T-cell (primary cell): Measurements from ENCODE around the gene ALDH16A1. TPM values are rescaled to one million over a fixed set of nuclear protein-coding genes. Genes with fewer than 3 reads are reported as not detected.

Experiments
- ATAC-seq, 4 experiments: fragments of 200-7000 bp in 3 of 4; fragments of 150-1000 bp in 1 of 4; cut with Tn5 transposase; replicated peaks in 1 of 4; 1 replicate in 3 of 4; 2 replicates in 1 of 4; pipeline ENCODE4 v1.10.0; 2021; ENCODE audit warnings: moderate library complexity in 3 of 4, mild to moderate bottlenecking in 2 of 4, moderate number of reproducible peaks in 1 of 4
- CTCF ChIA-PET, 2 donors: fragments of 300-600 bp; sonication (Branson Sonifier 250); formaldehyde crosslinking; loops; one replicate each; lab custom pipeline; 2022; ENCODE audit warnings: antibody characterized with exemption in 2 of 2; lab: Charles Lee
- POLR2A ChIA-PET, 2 donors: fragments of 300-600 bp; sonication (Branson Sonifier 250); formaldehyde crosslinking; loops; one replicate each; lab custom pipeline; 2022; ENCODE audit warnings: antibody characterized with exemption in 2 of 2; lab: Charles Lee
- DNase-seq, 35 experiments: peaks; one replicate each; pipeline versions ENCODE4 v3.0.0 to v3.0.0-alpha.2; 2013 to 2023
- H3K27ac ChIP-seq: one replicate; pipeline ENCODE4 v1.5.1; 2013; ENCODE audit warnings: low read length
- H3K27me3 ChIP-seq, 2 experiments: replicated peaks in 1 of 2; 1 replicate in 1 of 2; 2 replicates in 1 of 2; pipeline versions ENCODE4 v1.6.1 to v1.7.0; 2013; ENCODE audit warnings: low read length in 1 of 2, mixed read lengths in 1 of 2; ENCODE audit not compliant: control insufficient read depth in 2 of 2, insufficient read depth in 2 of 2; ENCODE audit errors: extremely low read depth in 1 of 2
- H3K36me3 ChIP-seq, 2 donors: 1 replicate in 1 of 2; 2 replicates in 1 of 2; pipeline versions ENCODE4 v1.6.1 to v1.7.0; 2013; ENCODE audit warnings: low read length in 1 of 2; ENCODE audit not compliant: control insufficient read depth in 2 of 2, insufficient read depth in 1 of 2; ENCODE audit errors: extremely low read depth in 1 of 2
- H3K4me1 ChIP-seq, 2 experiments: 1 replicate in 1 of 2; 2 replicates in 1 of 2; pipeline versions ENCODE4 v1.6.1 to v1.7.0; 2013; ENCODE audit warnings: low read length in 2 of 2, mixed read lengths in 1 of 2; ENCODE audit not compliant: insufficient read depth in 2 of 2, control insufficient read depth in 1 of 2; ENCODE audit errors: extremely low read depth in 1 of 2
- H3K4me3 ChIP-seq, 2 donors: 1 replicate in 1 of 2; 2 replicates in 1 of 2; pipeline versions ENCODE4 v1.5.1 to v1.7.0; 2013; ENCODE audit warnings: mild to moderate bottlenecking in 2 of 2, low read length in 1 of 2, moderate library complexity in 1 of 2; ENCODE audit not compliant: control insufficient read depth in 1 of 2; ENCODE audit errors: extremely low read depth in 1 of 2
- H3K9me3 ChIP-seq: 2 replicates; pipeline ENCODE4 v1.7.0; 2013
- H3K27ac Mint-ChIP-seq, 2 donors: one replicate each; pipeline ENCODE4 v1.8.0; 2020 to 2021; ENCODE audit warnings: mild to moderate bottlenecking in 2 of 2, mixed read lengths in 2 of 2
- H3K27me3 Mint-ChIP-seq, 2 donors: one replicate each; pipeline ENCODE4 v1.8.0; 2021 to 2022; ENCODE audit warnings: mixed read lengths in 2 of 2
- H3K36me3 Mint-ChIP-seq: one replicate; pipeline ENCODE4 v1.8.0; 2021; ENCODE audit warnings: mixed read lengths
- H3K4me1 Mint-ChIP-seq, 3 donors: one replicate each; pipeline ENCODE4 v1.8.0; 2020 to 2022; ENCODE audit warnings: mixed read lengths in 3 of 3, mild to moderate bottlenecking in 1 of 3
- H3K4me3 Mint-ChIP-seq, 3 donors: one replicate each; pipeline ENCODE4 v1.8.0; 2020 to 2022; ENCODE audit warnings: mild to moderate bottlenecking in 3 of 3, mixed read lengths in 3 of 3, moderate library complexity in 3 of 3
- H3K9me3 Mint-ChIP-seq, 3 donors: one replicate each; pipeline ENCODE4 v1.8.0; 2020 to 2022; ENCODE audit warnings: mixed read lengths in 3 of 3
- WGBS: methylation state at CpG from one replicate; pipeline ENCODE4 v1.1.5; 2013; ENCODE audit warnings: missing lambda C conversion rate; ENCODE audit not compliant: insufficient coverage; 5-methylcytosine and 5-hydroxymethylcytosine counted together
- total RNA-seq, 35 experiments: library from RNA in 6 of 35; stranded (reverse) in 6 of 35; fragments of 120-200 nt in 1 of 35; gene quantifications; one replicate each; pipeline versions ENCODE4 v1.2.1 to v1.2.4 and lab custom pipeline; 2013 to 2026

Gene ALDH16A1
- total RNA-seq, 5 donors from 2014 or later (not counting 1 experiment from before 2014, with no cell fraction given), result 32.8 to 57.2 (median 46.3) TPM

- DNase-seq (peak in 2 of 35 experiments; percentile 29 to 54), ATAC-seq (peak in 1 of 4 experiments; percentile 48)
- no peak overlapping the region for H3K4me3 Mint-ChIP-seq
- WGBS, result 39% methylated on average over 24 of the region's 29 CpGs
- Histone ChIP-seq H3K9me3 (no peaks in the 10 kb centered on the region), H3K27me3 (peaks cover 11 to 100% of the 10 kb centered on the region in 2 experiments), H3K27ac (no peak overlapping the region), H3K4me1 (peaks cover 7 to 59% of the 10 kb centered on the region in 2 experiments), H3K4me3 (no peak overlapping the region), H3K36me3 (no peaks in the 10 kb centered on the region)
- peaks cover 6% of the 10 kb centered on the region for H3K36me3 Mint-ChIP-seq
- ChIA-PET POLR2A (no interaction called here), CTCF (interaction anchor here in 1 of 2 donors (0.6 kb wide), 1 partner anchor 118 kb away, joined by 10 read pairs; no protein-coding TSS in a partner anchor)
- no peak overlapping the region for H3K27ac Mint-ChIP-seq
- no peaks in the 10 kb centered on the region for H3K9me3 Mint-ChIP-seq
- H3K4me1 Mint-ChIP-seq, result peaks cover 41 to 52% (median 49%) of the 10 kb centered on the region in 3 donors
- H3K27me3 Mint-ChIP-seq, result peaks cover 70 to 92% of the 10 kb centered on the region in 2 donors
These were observed 21.7 kb upstream of the ALDH16A1 start for GRCh38 chr19:49431330-49431749.

GRCh38 chr19:49432141-49433073 is 20.6 kb upstream of the ALDH16A1 start:
- H3K27me3 Mint-ChIP-seq, result peaks cover 68 to 92% of the 10 kb centered on the region in 2 donors
- POLR2A ChIA-PET, result no interaction called here
- H3K4me3 ChIP-seq, result peak overlapping the region in 1 of 2 donors; percentile 32
- DNase-seq (peak in 4 of 35 experiments; percentile 29 to 50 (median 34)), ATAC-seq (peak; percentile 57 to 61 (median 60))
- H3K36me3 Mint-ChIP-seq, result no peaks in the 10 kb centered on the region
- peak overlapping the region in 1 of 2 donors; percentile 19 for H3K27ac Mint-ChIP-seq
- CTCF ChIA-PET, result no interaction called here
- no peaks in the 10 kb centered on the region for H3K9me3 Mint-ChIP-seq
- peaks cover 11 to 100% of the 10 kb centered on the region in 2 experiments for H3K27me3 ChIP-seq
- H3K4me3 Mint-ChIP-seq, result peak overlapping the region in 1 of 3 donors; percentile 42
- H3K4me1 Mint-ChIP-seq, result peaks cover 37 to 52% (median 45%) of the 10 kb centered on the region in 3 donors
- peaks cover 7 to 60% of the 10 kb centered on the region in 2 experiments for H3K4me1 ChIP-seq
- no peaks in the 10 kb centered on the region for H3K36me3 ChIP-seq
- no peak overlapping the region for H3K27ac ChIP-seq
- H3K9me3 ChIP-seq, result no peaks in the 10 kb centered on the region
- 17% methylated on average over 54 of the region's 63 CpGs for WGBS

GRCh38 chr19:49433240-49433901 is 19.7 kb upstream of the ALDH16A1 start:
- Mint-ChIP-seq H3K4me1 (peaks cover 30 to 53% (median 39%) of the 10 kb centered on the region in 3 donors), H3K27ac (peak overlapping the region in 1 of 2 donors; percentile 47), H3K27me3 (peaks cover 73 to 93% of the 10 kb centered on the region in 2 donors), H3K4me3 (peak overlapping the region in 2 of 3 donors; percentile 9 to 56), H3K36me3 (no peaks in the 10 kb centered on the region), H3K9me3 (no peaks in the 10 kb centered on the region)
- ChIA-PET CTCF (no interaction called here), POLR2A (no interaction called here)
- no peaks in the 10 kb centered on the region for H3K9me3 ChIP-seq
- H3K36me3 ChIP-seq, result no peaks in the 10 kb centered on the region
- DNase-seq, result no peak
- peaks cover 5 to 51% of the 10 kb centered on the region in 2 experiments for H3K4me1 ChIP-seq
- ATAC-seq, result no peak
- no peak overlapping the region for H3K4me3 ChIP-seq
- no peak overlapping the region for H3K27ac ChIP-seq
- 25% methylated on average over 15 of the region's 31 CpGs for WGBS
- H3K27me3 ChIP-seq, result peaks cover 11 to 100% of the 10 kb centered on the region in 2 experiments

- peaks cover 27 to 51% (median 34%) of the 10 kb centered on the region in 3 donors for H3K4me1 Mint-ChIP-seq
- H3K9me3 ChIP-seq, result no peaks in the 10 kb centered on the region
- POLR2A ChIA-PET, result interaction anchor here in 1 of 2 donors (0.5 kb wide), 1 partner anchor 242 kb away, joined by 3 read pairs; the partner anchor contains the start of gene PRMT1
These were observed 18.0 kb upstream of the ALDH16A1 start for GRCh38 chr19:49434907-49435583.

GRCh38 chr19:49435670-49436069 is 17.4 kb upstream of the ALDH16A1 start:
- peaks cover 22 to 98% of the 10 kb centered on the region in 2 experiments for H3K27me3 ChIP-seq
- Mint-ChIP-seq H3K27me3 (peaks cover 79 to 96% of the 10 kb centered on the region in 2 donors), H3K4me1 (peaks cover 29 to 55% (median 34%) of the 10 kb centered on the region in 3 donors), H3K36me3 (no peaks in the 10 kb centered on the region), H3K9me3 (no peaks in the 10 kb centered on the region), H3K4me3 (peak overlapping the region in 1 of 3 donors; percentile 6), H3K27ac (no peak overlapping the region)
- ATAC-seq (no peak), DNase-seq (no peak)
- H3K36me3 ChIP-seq, result no peaks in the 10 kb centered on the region
- CTCF ChIA-PET, result no interaction called here
- H3K4me1 ChIP-seq, result peaks cover 5 to 49% of the 10 kb centered on the region in 2 experiments
- POLR2A ChIA-PET, result no interaction called here
- no peak overlapping the region for H3K4me3 ChIP-seq
- no peak overlapping the region for H3K27ac ChIP-seq
- WGBS, result 93% methylated on average over 10 of the region's 10 CpGs
- no peaks in the 10 kb centered on the region for H3K9me3 ChIP-seq

More at GRCh38 chr19:49434907-49435583, 18.0 kb upstream of the ALDH16A1 start:
- H3K27ac ChIP-seq, result no peak overlapping the region
- Mint-ChIP-seq H3K4me3 (no peak overlapping the region), H3K27me3 (peaks cover 79 to 96% of the 10 kb centered on the region in 2 donors), H3K27ac (no peak overlapping the region), H3K36me3 (no peaks in the 10 kb centered on the region), H3K9me3 (no peaks in the 10 kb centered on the region)
- H3K36me3 ChIP-seq, result no peaks in the 10 kb centered on the region
- CTCF ChIA-PET, result no interaction called here
- ATAC-seq, result no peak
- H3K4me3 ChIP-seq, result no peak overlapping the region
- H3K4me1 ChIP-seq, result peaks cover 5 to 46% of the 10 kb centered on the region in 2 experiments
- no peak for DNase-seq
- peaks cover 19 to 98% of the 10 kb centered on the region in 2 experiments for H3K27me3 ChIP-seq
- 91% methylated on average over 17 of the region's 18 CpGs for WGBS
